ENCODE measurements around the gene RAB44.

- no peak for TF ChIP-seq CTCF (IDR thresholded peaks at IDR 0.05)
- TF ChIP-seq EP300 (IDR thresholded peaks at IDR 0.05), result no peak
- TF ChIP-seq POLR2A (IDR thresholded peaks at IDR 0.05), result no peak
- TF ChIP-seq POLR2AphosphoS5 (IDR thresholded peaks at IDR 0.05), result no peak
These were observed 30.9 kb downstream of the RAB44 start for GRCh38 chr6:36728289-36729160.

Measured in stomach (tissue), 4 donors.